ENCODE results near the gene KRTAP12-4.
"Not testable (repeated sequence)": the region's sequence is repeated elsewhere in the genome, so short reads cannot be mapped to it uniquely, and the experiment has no call there.

Gene KRTAP12-4

DNA sequence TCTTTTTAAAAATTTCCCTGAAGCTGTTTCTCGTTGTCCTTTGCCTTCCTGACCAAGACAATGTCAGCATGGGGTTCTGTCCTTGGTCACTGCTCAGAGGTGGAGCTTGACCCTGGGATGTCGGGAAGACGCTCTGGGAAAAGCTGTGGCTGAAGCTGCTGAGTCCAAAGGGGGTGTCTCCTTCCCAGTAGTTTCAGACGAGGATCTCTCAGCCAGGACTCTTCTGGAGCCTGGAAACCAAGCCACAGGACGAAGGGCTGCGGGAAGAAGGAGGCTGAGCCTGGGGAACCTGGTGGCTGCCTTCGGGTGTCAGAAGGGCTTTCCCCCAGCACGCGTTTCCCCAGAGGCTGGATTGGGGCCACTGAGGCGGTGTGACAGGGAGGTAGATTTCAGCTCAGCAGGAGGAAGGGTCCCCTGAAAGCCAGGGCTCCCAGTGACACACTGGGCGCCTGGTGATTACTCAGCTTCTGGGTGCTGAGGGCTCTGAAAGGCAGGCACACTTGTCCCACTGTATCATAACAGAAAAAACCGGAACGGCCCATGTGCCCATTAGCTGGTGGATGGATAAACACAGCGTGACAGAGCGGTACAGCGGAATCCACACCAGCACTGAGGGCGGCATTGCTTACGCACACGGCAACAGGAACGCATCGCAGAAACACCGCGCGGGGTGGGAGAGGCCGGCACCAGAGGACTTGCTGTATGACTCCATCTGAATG lies 32.5 kb upstream of the KRTAP12-4 start:
- no peak for FAIRE-seq

- FAIRE-seq: no peak
Observed at GRCh38 chr21:44686000-44686781, 31.7 kb upstream of the KRTAP12-4 start.

DNA sequence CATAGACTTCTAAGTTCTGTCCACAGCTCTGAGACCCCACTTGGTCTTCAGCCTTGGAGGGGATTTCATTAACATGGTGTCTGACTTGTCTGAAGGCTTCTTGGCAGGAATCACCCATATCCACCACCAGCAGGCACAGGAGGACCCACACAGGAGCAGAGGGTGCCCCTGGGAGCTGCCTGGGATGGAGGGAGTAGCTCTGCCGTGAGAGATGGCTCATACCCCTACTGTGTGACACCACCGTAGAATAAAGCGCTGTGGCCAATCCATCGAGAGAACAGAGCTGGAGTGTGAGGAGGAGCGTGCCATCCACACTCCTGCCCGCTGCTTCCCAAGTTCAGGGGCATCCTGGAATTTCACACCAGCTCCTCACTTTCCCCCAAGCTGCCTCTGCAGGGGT lies 30.6 kb upstream of the KRTAP12-4 start:
- not testable (repeated sequence) for FAIRE-seq

DNA sequence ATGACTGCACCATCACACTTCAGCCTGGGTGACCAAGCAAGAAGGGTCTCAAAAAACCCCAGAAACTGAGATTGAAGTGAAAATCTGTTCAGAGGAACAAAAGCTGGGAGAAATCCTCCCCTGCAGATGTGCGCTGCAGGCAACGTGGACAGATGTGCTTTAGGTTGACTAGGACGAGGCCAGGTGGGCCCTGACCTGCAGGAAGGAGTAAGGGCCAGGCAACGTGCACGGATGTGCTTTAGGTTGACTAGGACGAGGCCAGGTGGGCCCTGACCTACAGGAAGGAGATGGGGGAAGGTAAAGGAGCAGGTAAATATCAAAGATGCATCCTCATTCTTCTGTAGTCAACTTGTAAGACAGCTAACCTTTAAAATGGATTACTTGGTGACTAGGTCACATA lies 30.0 kb upstream of the KRTAP12-4 start:
- no peak for FAIRE-seq

DNA sequence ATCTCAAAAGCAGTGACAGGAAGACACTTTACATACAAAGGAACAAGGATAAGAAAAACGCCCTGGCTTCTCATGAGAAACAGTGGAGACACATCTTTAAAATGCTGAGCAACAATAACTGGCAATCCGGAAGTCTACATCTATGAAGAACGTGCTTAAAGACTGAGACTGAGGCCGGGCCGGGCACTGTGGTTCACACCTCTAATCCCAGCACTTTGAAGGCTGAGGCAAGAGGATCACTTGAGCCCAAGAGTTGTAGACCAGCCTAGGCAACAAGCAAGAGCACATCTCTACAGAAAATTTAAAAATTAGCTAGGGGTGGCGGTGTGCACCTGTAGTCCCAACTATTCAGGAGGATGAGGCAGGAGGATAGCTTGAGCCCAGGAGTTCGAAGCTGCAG lies 29.6 kb upstream of the KRTAP12-4 start:
- no peak for FAIRE-seq

GRCh38 chr21:44682580-44683151 lies 28.2 kb upstream of the KRTAP12-4 start:
- no peak for FAIRE-seq

DNA sequence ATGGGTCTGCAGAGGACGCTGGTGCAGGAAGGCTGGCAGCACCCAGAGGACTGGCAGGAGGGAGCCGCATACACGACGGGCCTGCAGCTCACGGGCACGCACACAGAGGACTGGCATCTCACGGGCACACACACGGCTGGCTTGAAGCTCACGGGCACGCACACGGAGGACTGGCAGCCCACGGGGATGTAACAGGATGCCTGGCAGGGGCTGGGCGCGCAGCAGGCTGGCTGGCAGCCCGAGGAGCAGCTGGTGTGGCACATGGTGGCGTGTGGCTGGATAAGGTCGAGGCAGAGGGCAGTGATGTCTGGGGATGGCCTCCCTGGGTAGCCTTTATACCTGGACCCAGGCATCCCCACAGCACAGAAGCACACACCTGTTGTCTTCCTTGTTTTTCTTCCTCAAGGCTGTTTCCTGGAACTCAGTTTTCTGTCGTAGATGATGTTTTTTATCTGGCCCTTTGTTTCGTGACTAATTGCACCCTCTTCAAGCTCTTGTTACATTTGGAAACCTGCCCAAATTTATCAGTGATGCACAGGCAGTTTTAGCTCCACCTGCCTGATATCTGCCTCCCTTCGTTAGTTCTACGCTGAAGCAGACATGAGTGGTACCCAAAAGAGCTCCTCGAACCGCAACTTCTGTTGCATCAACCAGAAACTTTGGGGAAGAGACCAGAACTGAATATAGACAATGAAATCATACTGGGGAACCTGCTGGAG lies 27.6 kb upstream of the KRTAP12-4 start, which contains the start of gene KRTAP12-1:
Gene KRTAP12-1, minus strand, starts transcription at position 303 of the 719 bp plus-strand sequence. Its CDS starts 40 bp downstream, at position 263.
- FAIRE-seq: no peak

GRCh38 chr21:44681152-44681551 lies 26.7 kb upstream of the KRTAP12-4 start:
- FAIRE-seq: no peak

DNA sequence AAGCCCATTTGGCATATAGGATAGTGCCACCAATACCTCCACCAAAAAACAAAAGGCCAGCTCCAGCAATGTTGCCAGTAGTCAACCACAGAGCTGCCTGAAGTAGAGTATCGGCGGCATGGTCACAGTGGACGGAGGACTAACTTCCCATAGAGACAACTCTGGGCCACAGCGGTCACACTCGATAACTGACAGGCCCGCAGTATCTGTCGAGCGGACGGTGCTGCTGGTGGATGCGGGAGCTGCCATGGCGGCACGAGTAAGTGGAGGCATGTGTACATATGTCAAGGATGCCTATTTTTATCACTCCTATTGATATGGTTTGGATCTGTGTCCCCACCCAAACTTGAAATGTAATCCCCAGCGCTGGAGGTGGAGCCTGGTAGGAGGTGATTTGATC lies 23.4 kb upstream of the KRTAP12-4 start:
- FAIRE-seq: no peak

GRCh38 chr21:44671911-44672310 lies 17.5 kb upstream of the KRTAP12-4 start:
- no peak for FAIRE-seq

DNA sequence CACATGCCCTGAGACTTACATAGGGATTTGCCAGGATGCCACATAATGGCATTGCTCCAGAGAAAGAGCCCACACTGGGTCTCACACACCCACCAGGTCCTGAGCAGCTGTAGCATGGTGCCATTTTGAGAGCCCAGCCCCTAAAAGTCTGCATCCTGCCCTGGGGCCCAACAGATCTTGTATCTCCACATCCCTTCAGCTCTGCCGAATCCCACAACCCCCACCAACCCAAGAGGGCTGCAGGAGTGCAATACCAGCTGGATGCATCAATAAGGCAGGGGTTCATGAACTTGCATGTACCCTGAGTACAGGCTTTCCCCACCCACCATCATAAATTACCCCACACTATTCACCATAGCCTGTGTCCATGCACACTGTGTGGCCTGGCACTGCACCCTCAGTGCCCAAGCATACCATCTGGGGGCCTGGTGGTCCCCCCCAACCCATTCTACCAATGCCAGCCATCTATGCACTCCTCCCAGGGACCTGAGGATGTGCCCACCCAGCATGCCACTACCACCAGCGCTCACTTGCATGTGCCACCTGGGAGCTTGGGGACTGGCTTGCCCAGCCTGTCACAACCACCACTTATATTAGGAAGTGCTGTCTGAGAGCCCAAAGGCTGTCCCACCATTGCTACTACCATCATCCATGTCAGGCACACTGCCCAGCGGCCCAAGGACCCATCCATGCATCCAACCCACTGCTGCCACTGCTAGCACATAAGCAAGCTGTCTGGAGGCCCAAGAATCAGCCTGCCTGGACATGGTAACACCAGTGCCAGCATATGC lies 16.4 kb upstream of the KRTAP12-4 start:
- FAIRE-seq: no peak

DNA sequence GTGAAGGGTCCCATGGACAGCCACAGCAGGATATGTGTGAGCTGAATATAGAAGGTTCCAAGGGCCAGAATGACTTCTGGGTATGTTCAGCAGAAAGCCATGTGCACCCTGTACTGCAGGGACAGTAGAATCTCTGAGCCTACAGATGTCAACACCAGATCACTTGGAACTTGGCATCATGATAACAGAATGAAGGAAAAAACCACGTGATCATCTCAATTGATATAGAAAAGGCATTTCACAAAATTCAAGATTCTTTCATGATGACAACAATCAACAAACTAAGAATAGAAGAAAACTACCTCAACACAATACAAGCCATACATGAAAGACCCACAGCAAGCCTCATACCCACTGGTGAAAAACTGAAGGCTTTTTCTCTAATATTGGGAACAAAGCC lies 13.2 kb upstream of the KRTAP12-4 start:
- no peak for FAIRE-seq

GRCh38 chr21:44666401-44667320 lies 12.2 kb upstream of the KRTAP12-4 start, which contains the start of gene KRTAP12-2:
Gene KRTAP12-2, minus strand, starts transcription at chr21:44666927. Its CDS starts 41 bp downstream, at chr21:44666886.
- no peak for FAIRE-seq

- no peak for FAIRE-seq
Observed at GRCh38 chr21:44664691-44665090, 10.2 kb upstream of the KRTAP12-4 start.

DNA sequence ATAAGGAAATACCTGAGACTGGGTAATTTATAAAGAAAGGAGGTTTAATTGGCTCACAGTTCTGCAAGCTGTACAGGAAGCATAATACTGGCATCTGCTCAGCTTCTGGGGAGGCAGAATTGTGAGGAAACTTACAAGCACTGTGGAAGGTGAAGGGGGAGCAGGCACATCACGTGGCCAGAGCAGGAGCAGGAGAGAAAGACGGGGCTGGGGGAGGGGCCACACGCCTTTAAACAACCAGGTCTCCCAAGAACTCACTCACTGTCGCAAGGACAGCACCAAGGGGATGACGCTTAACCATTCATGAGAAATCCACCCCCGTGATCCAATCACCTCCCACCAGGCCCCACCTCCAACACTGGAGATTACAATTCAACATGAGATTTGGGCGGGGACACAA lies 7.1 kb upstream of the KRTAP12-4 start:
- FAIRE-seq: not testable (repeated sequence)

- no peak for FAIRE-seq
Observed at GRCh38 chr21:44658913-44659595, 4.6 kb upstream of the KRTAP12-4 start.

GRCh38 chr21:44658541-44658910 lies 4.1 kb upstream of the KRTAP12-4 start:
- FAIRE-seq: no peak

- FAIRE-seq: no peak
Observed at GRCh38 chr21:44657635-44658540, 3.4 kb upstream of the KRTAP12-4 start, which contains the start of gene KRTAP12-3. Gene KRTAP12-3, plus strand, starts transcription at chr21:44657932. Its CDS starts 48 bp downstream, at chr21:44657980.

DNA sequence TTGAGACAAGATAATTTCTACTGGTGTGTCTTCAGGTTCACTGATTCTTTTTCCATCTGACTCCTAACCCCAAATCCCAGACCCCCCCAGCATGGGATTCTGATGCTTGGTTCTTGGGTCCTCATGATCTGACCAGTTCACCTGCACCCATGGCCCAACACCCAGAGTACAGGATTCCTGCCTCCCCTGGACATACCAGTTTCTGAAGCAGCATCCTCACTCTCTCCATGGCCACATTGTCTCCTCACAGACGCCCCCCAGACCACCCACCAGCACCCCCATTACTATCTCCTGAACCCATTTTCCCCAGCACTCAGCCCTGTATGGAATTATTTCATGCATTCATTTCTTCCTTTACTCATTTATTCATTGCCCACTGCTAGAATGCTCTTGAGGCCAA lies 2.4 kb upstream of the KRTAP12-4 start:
- FAIRE-seq: no peak

All from islet of Langerhans (tissue), 1 donor.